ENCODE results near the gene TRABD2B.

- no peak for TF ChIP-seq CTCF (IDR thresholded peaks at IDR 0.05)
- TF ChIP-seq POLR2A (IDR thresholded peaks at IDR 0.05) = no peak
Measured at GRCh38 chr1:47711848-47712492, 285.2 kb downstream of the TRABD2B start.
